Measurements from ENCODE around the gene CCDC74B.
A peak's percentile ranks its signal among the peaks of the same experiment; 100 is the strongest.
"Not testable (repeated sequence)": the region's sequence is repeated elsewhere in the genome, so short reads cannot be mapped to it uniquely, and the experiment has no call there.

CCDC74B gene

GRCh38 chr2:130145006-130145414, at the start of gene CCDC74B:
Gene CCDC74B, minus strand, starts transcription at chr2:130145112. Its CDS starts 116 bp downstream, at chr2:130144996.
- not testable (repeated sequence) for DNase-seq (ENCODE audit: low spot score)

GRCh38 chr2:130193824-130194223, 48.9 kb upstream of the CCDC74B start:
- not testable (repeated sequence) for DNase-seq (ENCODE audit: low spot score)

- not testable (repeated sequence) for DNase-seq (ENCODE audit: low spot score)
Observed at GRCh38 chr2:130192451-130192850, 47.5 kb upstream of the CCDC74B start.

GRCh38 chr2:130191319-130191718, 46.4 kb upstream of the CCDC74B start:
- DNase-seq (ENCODE audit: low spot score), result not testable (repeated sequence)

- DNase-seq (ENCODE audit: low spot score), result no peak
Observed at GRCh38 chr2:130190237-130190636, 45.3 kb upstream of the CCDC74B start.

- DNase-seq (ENCODE audit: low spot score), result not testable (repeated sequence)
Observed at GRCh38 chr2:130188958-130189357, 44.0 kb upstream of the CCDC74B start.

- DNase-seq (ENCODE audit: low spot score), result not testable (repeated sequence)
Observed at GRCh38 chr2:130187859-130188792, 43.2 kb upstream of the CCDC74B start.

- no peak for DNase-seq (ENCODE audit: low spot score)
Observed at GRCh38 chr2:130187268-130187667, 42.4 kb upstream of the CCDC74B start.

- DNase-seq (ENCODE audit: low spot score), result no peak
Observed at GRCh38 chr2:130186391-130186790, 41.5 kb upstream of the CCDC74B start.

GRCh38 chr2:130185896-130186295, 41.0 kb upstream of the CCDC74B start:
- no peak for DNase-seq (ENCODE audit: low spot score)

GRCh38 chr2:130185436-130185835, 40.5 kb upstream of the CCDC74B start:
- no peak for DNase-seq (ENCODE audit: low spot score)

GRCh38 chr2:130183512-130184373, 38.8 kb upstream of the CCDC74B start:
- no peak for DNase-seq (ENCODE audit: low spot score)

GRCh38 chr2:130182826-130183511, 38.1 kb upstream of the CCDC74B start:
- DNase-seq (ENCODE audit: low spot score), result not testable (repeated sequence)

GRCh38 chr2:130181880-130182682, 37.2 kb upstream of the CCDC74B start, which contains the start of gene MZT2B:
Gene MZT2B, plus strand, starts transcription at chr2:130182262. Its CDS starts 21 bp downstream, at chr2:130182283.
- DNase-seq (ENCODE audit: low spot score), result peak; percentile 88

- peak; percentile 73 for DNase-seq (ENCODE audit: low spot score)
Observed at GRCh38 chr2:130181325-130181879, 36.5 kb upstream of the CCDC74B start, which contains the start of gene SMPD4. Gene SMPD4, minus strand, starts transcription at chr2:130181602. Its CDS starts 5,010 bp downstream, at chr2:130176592.

GRCh38 chr2:130180404-130181324, 35.8 kb upstream of the CCDC74B start:
- DNase-seq (ENCODE audit: low spot score), result not testable (repeated sequence)

- not testable (repeated sequence) for DNase-seq (ENCODE audit: low spot score)
Observed at GRCh38 chr2:130174866-130175265, 30.0 kb upstream of the CCDC74B start.

GRCh38 chr2:130169896-130170295, 25.0 kb upstream of the CCDC74B start:
- no peak for DNase-seq (ENCODE audit: low spot score)

GRCh38 chr2:130169163-130169562, 24.3 kb upstream of the CCDC74B start:
- not testable (repeated sequence) for DNase-seq (ENCODE audit: low spot score)

All from HuH-7.5 (cell line).